Embryonic facial prominence (tissue), 1 donor: ENCODE results near the gene SEC24B.

Experiments used
- DNase-seq: peaks from one replicate; pipeline ENCODE4 v3.0.0-alpha.2; 2016; ENCODE audit errors: extremely low spot score

Gene SEC24B

GRCh38 chr4:109433205-109434006 lies at the start of gene SEC24B:
Gene SEC24B (plus strand): TSS chr4:109433815. CDS start chr4:109433870, 55 bp downstream.
- DNase-seq = peak; percentile 62

GRCh38 chr4:109383823-109384222 lies 49.8 kb upstream of the SEC24B start:
- DNase-seq = no peak

GRCh38 chr4:109385260-109385659 lies 48.4 kb upstream of the SEC24B start:
- no peak for DNase-seq

GRCh38 chr4:109389369-109390114 lies 44.1 kb upstream of the SEC24B start:
- no peak for DNase-seq

GRCh38 chr4:109390115-109390768 lies 43.4 kb upstream of the SEC24B start:
- DNase-seq = no peak

- no peak for DNase-seq
Measured at GRCh38 chr4:109395694-109396093, 37.9 kb upstream of the SEC24B start.

GRCh38 chr4:109398928-109399327 lies 34.7 kb upstream of the SEC24B start:
- no peak for DNase-seq

- DNase-seq = peak; percentile 31
Measured at GRCh38 chr4:109406337-109406931, 27.2 kb upstream of the SEC24B start.

- no peak for DNase-seq
Measured at GRCh38 chr4:109407027-109407737, 26.4 kb upstream of the SEC24B start.

- no peak for DNase-seq
Measured at GRCh38 chr4:109408711-109409110, 24.9 kb upstream of the SEC24B start.

GRCh38 chr4:109410226-109410625 lies 23.4 kb upstream of the SEC24B start:
- no peak for DNase-seq

GRCh38 chr4:109410776-109411175 lies 22.8 kb upstream of the SEC24B start:
- DNase-seq = no peak

GRCh38 chr4:109411964-109412363 lies 21.7 kb upstream of the SEC24B start:
- DNase-seq = no peak

- no peak for DNase-seq
Measured at GRCh38 chr4:109412776-109413175, 20.8 kb upstream of the SEC24B start.

- DNase-seq = no peak
Measured at GRCh38 chr4:109414938-109415337, 18.7 kb upstream of the SEC24B start.

GRCh38 chr4:109418588-109418987 lies 15.0 kb upstream of the SEC24B start:
- DNase-seq = no peak

- no peak for DNase-seq
Measured at GRCh38 chr4:109419679-109420078, 13.9 kb upstream of the SEC24B start.

GRCh38 chr4:109424093-109424841 lies 9.3 kb upstream of the SEC24B start:
- DNase-seq = no peak

- no peak for DNase-seq
Measured at GRCh38 chr4:109425405-109425804, 8.2 kb upstream of the SEC24B start.

- no peak for DNase-seq
Measured at GRCh38 chr4:109429545-109429944, 4.1 kb upstream of the SEC24B start.

- no peak for DNase-seq
Measured at GRCh38 chr4:109432203-109432602, 1.4 kb upstream of the SEC24B start.
